AG10803 (cell line): ENCODE results near the gene TMEM270.

Experiments
- DNase-seq: peaks from one replicate; pipeline ENCODE4 v3.0.0; 2010; ENCODE audit warnings: low read depth
- H3K4me3 ChIP-seq: 2 replicates; pipeline ENCODE4 v1.5.1; 2011; ENCODE audit warnings: mild to moderate bottlenecking, low read length, control low read depth
- TF ChIP-seq, protein P1 (sequence below): conservative IDR thresholded peaks from 2 replicates; pipeline ENCODE4 v1.5.1; 2011; ENCODE audit warnings: mild to moderate bottlenecking, low read length, control low read depth, inconsistent platforms

TMEM270 gene

DNA sequence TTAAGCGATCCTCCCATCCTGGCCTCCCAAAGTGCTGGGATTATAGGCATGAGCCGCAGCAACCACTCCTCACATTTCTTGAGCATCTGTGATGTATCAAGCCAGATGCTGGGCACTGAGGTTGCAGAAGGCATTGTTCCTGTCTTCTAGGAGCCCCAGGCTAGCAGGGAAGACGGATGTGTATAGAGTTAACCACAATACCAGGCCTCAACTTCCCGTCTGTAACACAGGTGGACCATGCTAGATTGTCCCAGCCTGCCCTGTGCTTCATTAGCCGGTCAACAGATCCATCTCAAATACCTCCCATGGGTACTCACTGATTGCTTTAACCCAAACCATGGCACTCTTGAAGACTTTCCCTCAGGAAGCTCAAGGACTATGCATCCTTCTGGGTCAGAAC is 32.0 kb upstream of the TMEM270 start:
- no peak for DNase-seq
- TF ChIP-seq, protein P1, sequence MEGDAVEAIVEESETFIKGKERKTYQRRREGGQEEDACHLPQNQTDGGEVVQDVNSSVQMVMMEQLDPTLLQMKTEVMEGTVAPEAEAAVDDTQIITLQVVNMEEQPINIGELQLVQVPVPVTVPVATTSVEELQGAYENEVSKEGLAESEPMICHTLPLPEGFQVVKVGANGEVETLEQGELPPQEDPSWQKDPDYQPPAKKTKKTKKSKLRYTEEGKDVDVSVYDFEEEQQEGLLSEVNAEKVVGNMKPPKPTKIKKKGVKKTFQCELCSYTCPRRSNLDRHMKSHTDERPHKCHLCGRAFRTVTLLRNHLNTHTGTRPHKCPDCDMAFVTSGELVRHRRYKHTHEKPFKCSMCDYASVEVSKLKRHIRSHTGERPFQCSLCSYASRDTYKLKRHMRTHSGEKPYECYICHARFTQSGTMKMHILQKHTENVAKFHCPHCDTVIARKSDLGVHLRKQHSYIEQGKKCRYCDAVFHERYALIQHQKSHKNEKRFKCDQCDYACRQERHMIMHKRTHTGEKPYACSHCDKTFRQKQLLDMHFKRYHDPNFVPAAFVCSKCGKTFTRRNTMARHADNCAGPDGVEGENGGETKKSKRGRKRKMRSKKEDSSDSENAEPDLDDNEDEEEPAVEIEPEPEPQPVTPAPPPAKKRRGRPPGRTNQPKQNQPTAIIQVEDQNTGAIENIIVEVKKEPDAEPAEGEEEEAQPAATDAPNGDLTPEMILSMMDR, result no peak
- H3K4me3 ChIP-seq, result no peak overlapping the region

DNA sequence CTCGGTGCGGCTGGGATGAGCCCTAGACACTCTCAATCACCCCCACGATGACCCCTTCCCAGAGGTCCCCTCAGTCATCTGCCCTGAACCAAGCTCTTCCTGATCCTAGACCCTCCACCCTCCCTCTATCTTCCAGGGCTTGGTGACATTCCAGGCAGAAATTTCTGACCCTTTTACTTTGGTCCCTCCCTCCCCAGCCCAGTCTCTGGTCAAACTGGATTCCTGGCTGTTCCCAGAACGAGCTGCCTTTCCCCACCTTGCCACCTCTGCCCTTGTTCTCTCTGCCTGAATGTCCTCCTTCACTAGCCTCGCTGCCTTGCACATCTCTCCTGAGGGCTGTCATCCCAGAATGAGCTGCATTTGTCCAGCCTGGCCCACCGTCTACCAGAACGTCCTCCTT is 31.5 kb upstream of the TMEM270 start:
- no peak overlapping the region for H3K4me3 ChIP-seq
- DNase-seq, result no peak
- TF ChIP-seq, protein P1, result no peak

DNA sequence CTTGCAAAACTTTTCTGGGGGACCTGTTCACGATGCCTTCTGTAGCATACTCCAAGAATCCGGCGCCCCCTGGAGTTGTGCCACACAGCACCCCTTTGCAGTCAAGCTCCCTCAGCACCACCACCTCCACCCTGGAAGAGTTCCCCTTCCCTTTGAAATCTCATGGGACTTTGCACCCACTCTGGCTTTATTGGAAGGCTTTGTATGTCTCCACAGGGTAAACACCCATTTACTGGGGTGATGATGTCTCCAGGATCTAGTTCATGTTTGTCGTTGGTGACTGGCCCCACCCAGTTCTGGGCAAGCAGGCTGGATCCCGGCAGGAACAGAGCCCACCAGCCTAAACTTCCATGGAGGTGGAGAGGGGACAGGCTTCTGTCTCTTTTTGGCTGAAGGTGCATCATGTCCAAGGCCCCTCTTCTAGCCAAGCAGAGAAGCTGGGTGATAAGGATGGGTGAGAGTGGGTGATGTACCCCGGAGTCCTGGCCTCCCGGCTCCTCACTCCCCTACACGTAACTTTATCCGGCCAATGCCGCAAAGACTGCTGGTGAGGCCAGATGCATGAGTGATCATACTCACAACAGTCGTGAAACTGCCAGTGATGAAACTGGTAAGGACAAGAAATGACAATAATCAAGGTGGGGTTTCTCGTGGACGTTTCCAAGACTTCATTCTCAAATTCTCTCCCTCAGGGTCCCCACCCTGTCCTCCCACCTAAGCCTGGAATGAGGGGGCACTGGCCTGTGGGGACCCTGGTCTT is 30.9 kb upstream of the TMEM270 start:
- no peak for DNase-seq
- H3K4me3 ChIP-seq, result no peak overlapping the region
- TF ChIP-seq, protein P1, result no peak

DNA sequence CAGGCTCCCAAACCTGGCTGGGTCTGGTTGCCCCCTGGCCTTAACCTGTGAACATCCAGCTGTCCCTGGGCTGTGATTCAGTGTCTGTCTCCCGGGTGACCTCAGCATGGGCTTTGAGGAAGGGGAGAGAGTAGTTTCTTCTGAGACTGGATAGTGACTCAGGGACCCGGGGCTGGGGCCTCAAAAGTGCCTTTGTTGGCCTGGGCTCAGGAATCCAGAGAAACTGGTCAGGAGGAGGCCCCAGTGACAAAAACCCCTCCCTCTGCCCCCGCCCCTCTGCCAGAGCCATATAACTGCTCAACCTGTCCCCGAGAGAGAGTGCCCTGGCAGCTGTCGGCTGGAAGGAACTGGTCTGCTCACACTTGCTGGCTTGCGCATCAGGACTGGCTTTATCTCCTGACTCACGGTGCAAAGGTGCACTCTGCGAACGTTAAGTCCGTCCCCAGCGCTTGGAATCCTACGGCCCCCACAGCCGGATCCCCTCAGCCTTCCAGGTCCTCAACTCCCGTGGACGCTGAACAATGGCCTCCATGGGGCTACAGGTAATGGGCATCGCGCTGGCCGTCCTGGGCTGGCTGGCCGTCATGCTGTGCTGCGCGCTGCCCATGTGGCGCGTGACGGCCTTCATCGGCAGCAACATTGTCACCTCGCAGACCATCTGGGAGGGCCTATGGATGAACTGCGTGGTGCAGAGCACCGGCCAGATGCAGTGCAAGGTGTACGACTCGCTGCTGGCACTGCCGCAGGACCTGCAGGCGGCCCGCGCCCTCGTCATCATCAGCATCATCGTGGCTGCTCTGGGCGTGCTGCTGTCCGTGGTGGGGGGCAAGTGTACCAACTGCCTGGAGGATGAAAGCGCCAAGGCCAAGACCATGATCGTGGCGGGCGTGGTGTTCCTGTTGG is 30.0 kb upstream of the TMEM270 start, which contains the start of gene CLDN4:
TSS of gene CLDN4 (plus strand) at position 316 of the 903 bp plus-strand sequence. CDS start at position 522, 206 bp downstream.
- no peak for DNase-seq
- no peak within 1 kb of the TSS for H3K4me3 ChIP-seq
- TF ChIP-seq, protein P1, result no peak

DNA sequence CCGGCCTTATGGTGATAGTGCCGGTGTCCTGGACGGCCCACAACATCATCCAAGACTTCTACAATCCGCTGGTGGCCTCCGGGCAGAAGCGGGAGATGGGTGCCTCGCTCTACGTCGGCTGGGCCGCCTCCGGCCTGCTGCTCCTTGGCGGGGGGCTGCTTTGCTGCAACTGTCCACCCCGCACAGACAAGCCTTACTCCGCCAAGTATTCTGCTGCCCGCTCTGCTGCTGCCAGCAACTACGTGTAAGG is 29.4 kb upstream of the TMEM270 start:
- TF ChIP-seq, protein P1, result no peak
- DNase-seq, result no peak
- no peak overlapping the region for H3K4me3 ChIP-seq

DNA sequence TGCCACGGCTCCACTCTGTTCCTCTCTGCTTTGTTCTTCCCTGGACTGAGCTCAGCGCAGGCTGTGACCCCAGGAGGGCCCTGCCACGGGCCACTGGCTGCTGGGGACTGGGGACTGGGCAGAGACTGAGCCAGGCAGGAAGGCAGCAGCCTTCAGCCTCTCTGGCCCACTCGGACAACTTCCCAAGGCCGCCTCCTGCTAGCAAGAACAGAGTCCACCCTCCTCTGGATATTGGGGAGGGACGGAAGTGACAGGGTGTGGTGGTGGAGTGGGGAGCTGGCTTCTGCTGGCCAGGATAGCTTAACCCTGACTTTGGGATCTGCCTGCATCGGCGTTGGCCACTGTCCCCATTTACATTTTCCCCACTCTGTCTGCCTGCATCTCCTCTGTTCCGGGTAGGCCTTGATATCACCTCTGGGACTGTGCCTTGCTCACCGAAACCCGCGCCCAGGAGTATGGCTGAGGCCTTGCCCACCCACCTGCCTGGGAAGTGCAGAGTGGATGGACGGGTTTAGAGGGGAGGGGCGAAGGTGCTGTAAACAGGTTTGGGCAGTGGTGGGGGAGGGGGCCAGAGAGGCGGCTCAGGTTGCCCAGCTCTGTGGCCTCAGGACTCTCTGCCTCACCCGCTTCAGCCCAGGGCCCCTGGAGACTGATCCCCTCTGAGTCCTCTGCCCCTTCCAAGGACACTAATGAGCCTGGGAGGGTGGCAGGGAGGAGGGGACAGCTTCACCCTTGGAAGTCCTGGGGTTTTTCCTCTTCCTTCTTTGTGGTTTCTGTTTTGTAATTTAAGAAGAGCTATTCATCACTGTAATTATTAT is 28.9 kb upstream of the TMEM270 start:
- no peak overlapping the region for H3K4me3 ChIP-seq

More for the DNA sequence above, 28.9 kb upstream of the TMEM270 start:
- no peak for DNase-seq
- TF ChIP-seq, protein P1, result no peak
